Mesenchymal stem cell (in vitro differentiated cells and primary cell): ENCODE results near the gene LHFPL6.
A peak's percentile ranks its signal among the peaks of the same experiment; 100 is the strongest.

Source experiments
- DNase-seq: peaks from one replicate; pipeline ENCODE4 v3.0.0-alpha.2; 2013
- H2AFZ ChIP-seq: one replicate; pipeline ENCODE4 v1.6.1; 2013; ENCODE audit warnings: low read depth, mild to moderate bottlenecking, control low read depth, inconsistent platforms, low read length, moderate library complexity
- H2AK5ac ChIP-seq: 2 replicates; pipeline ENCODE4 v1.6.1; 2013; ENCODE audit warnings: low read length, moderate library complexity, mild to moderate bottlenecking, inconsistent platforms; ENCODE audit not compliant: severe bottlenecking
- H2BK120ac ChIP-seq: one replicate; pipeline ENCODE4 v1.6.1; 2013; ENCODE audit warnings: low read depth, mild to moderate bottlenecking, inconsistent platforms, low read length, moderate library complexity
- H2BK12ac ChIP-seq, 2 experiments: one replicate each; pipeline ENCODE4 v1.6.1; 2013; ENCODE audit warnings: inconsistent platforms in 2 of 2, low read length in 2 of 2, mild to moderate bottlenecking in 2 of 2, moderate library complexity in 2 of 2, control low read depth in 1 of 2
- H2BK15ac ChIP-seq: one replicate; pipeline ENCODE4 v1.6.1; 2013; ENCODE audit warnings: mild to moderate bottlenecking, low read depth, inconsistent platforms; ENCODE audit not compliant: poor library complexity, severe bottlenecking
- H2BK5ac ChIP-seq: 2 replicates; pipeline ENCODE4 v1.6.1; 2013; ENCODE audit warnings: low read depth, mild to moderate bottlenecking, low read length, control low read depth, inconsistent platforms; ENCODE audit not compliant: poor library complexity, severe bottlenecking
- H3K14ac ChIP-seq, 2 experiments: one replicate each; pipeline ENCODE4 v1.6.1; 2013; ENCODE audit warnings: inconsistent platforms in 2 of 2, low read length in 2 of 2, control low read depth in 1 of 2, mild to moderate bottlenecking in 1 of 2, moderate library complexity in 1 of 2
- H3K18ac ChIP-seq, 2 experiments: one replicate each; pipeline ENCODE4 v1.6.1; 2013; ENCODE audit warnings: inconsistent platforms in 2 of 2, low read length in 2 of 2, control low read depth in 1 of 2, low read depth in 1 of 2, mild to moderate bottlenecking in 1 of 2
- H3K23ac ChIP-seq, 2 experiments: one replicate each; pipeline ENCODE4 v1.6.1; 2013; ENCODE audit warnings: inconsistent platforms in 2 of 2, low read length in 2 of 2, mild to moderate bottlenecking in 2 of 2, moderate library complexity in 2 of 2, control low read depth in 1 of 2
- H3K27ac ChIP-seq: 2 replicates; pipeline ENCODE4 v1.5.1; 2013; ENCODE audit warnings: mild to moderate bottlenecking, moderate library complexity, low read length, control low read depth, inconsistent platforms; ENCODE audit not compliant: poor library complexity, severe bottlenecking
- H3K27me3 ChIP-seq, 2 experiments: 2 replicates each; pipeline versions ENCODE4 v1.6.1 to v1.7.0; 2013; ENCODE audit warnings: low read length in 2 of 2, mild to moderate bottlenecking in 2 of 2, moderate library complexity in 2 of 2, control low read depth in 1 of 2, inconsistent platforms in 1 of 2; ENCODE audit not compliant: control insufficient read depth in 1 of 2, insufficient read depth in 1 of 2
- H3K36me3 ChIP-seq, 2 experiments: 2 replicates each; pipeline versions ENCODE4 v1.6.1 to v1.7.0; 2013; ENCODE audit warnings: low read length in 2 of 2, control low read depth in 1 of 2, inconsistent platforms in 1 of 2, low read depth in 1 of 2, mild to moderate bottlenecking in 1 of 2; ENCODE audit not compliant: insufficient read depth in 2 of 2, control insufficient read depth in 1 of 2
- H3K4ac ChIP-seq, 2 experiments: one replicate each; pipeline ENCODE4 v1.6.1; 2013; ENCODE audit warnings: inconsistent platforms in 2 of 2, low read length in 2 of 2, mild to moderate bottlenecking in 2 of 2, moderate library complexity in 2 of 2, control low read depth in 1 of 2, low read depth in 1 of 2
- H3K4me1 ChIP-seq: 2 replicates; pipeline ENCODE4 v1.6.1; 2013; ENCODE audit warnings: low read depth, low read length, control low read depth; ENCODE audit not compliant: control insufficient read depth, insufficient read depth
- H3K4me2 ChIP-seq: 2 replicates; pipeline ENCODE4 v1.6.1; 2013; ENCODE audit warnings: low read length, mild to moderate bottlenecking, inconsistent platforms; ENCODE audit not compliant: poor library complexity, severe bottlenecking
- H3K4me3 ChIP-seq, 2 experiments: 2 replicates each; pipeline versions ENCODE4 v1.5.1 to v1.7.0; 2013; ENCODE audit warnings: low read length in 2 of 2, mild to moderate bottlenecking in 2 of 2, control low read depth in 1 of 2, low read depth in 1 of 2; ENCODE audit not compliant: insufficient read depth in 1 of 2
- H3K79me1 ChIP-seq: replicated peaks from 2 replicates; pipeline ENCODE4 v1.6.1; 2013; ENCODE audit warnings: mild to moderate bottlenecking, control low read depth, low read length, inconsistent platforms; ENCODE audit not compliant: poor library complexity, severe bottlenecking
- H3K9ac ChIP-seq: 2 replicates; pipeline ENCODE4 v1.7.0; 2013; ENCODE audit warnings: mild to moderate bottlenecking, low read length, moderate library complexity
- H3K9me3 ChIP-seq: 2 replicates; pipeline ENCODE4 v1.7.0; 2013; ENCODE audit warnings: mild to moderate bottlenecking, low read length; ENCODE audit not compliant: control insufficient read depth
- H4K8ac ChIP-seq: one replicate; pipeline ENCODE4 v1.6.1; 2013; ENCODE audit warnings: inconsistent platforms, mild to moderate bottlenecking, low read length, moderate library complexity
- H4K91ac ChIP-seq: one replicate; pipeline ENCODE4 v1.6.1; 2013; ENCODE audit warnings: mild to moderate bottlenecking, low read length, inconsistent platforms
- WGBS: methylation state at CpG from one replicate; pipeline ENCODE4 v1.1.7; 2013; ENCODE audit warnings: mixed read lengths; 5-methylcytosine and 5-hydroxymethylcytosine counted together

LHFPL6 gene

DNA sequence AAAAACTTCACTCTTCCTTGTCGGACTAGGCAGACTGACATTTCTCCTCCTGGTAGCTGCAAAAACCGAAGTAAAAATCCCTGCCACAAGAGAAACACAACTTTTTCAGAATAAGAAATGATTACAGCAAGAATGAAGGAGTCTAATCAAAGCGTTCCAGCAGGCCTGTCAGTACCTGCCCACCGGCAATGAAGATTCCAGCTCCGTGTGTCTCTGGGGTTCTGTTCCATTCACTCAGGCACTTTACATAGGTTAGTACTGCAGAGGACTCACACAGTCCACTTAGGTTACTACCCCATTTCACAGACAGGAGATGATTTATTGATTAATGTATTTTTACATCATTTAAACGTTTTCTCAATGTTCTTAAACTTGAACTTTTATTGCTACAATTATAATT lies 289.3 kb downstream of the LHFPL6 start:
- Histone ChIP-seq H3K14ac (no peak overlapping the region), H2BK120ac (no peak overlapping the region), H3K79me1 (no peaks in the 10 kb centered on the region), H2BK12ac (no peak overlapping the region), H3K4ac (no peak overlapping the region), H2AK5ac (no peak overlapping the region), H3K23ac (no peak overlapping the region), H4K8ac (no peak overlapping the region), H4K91ac (no peak overlapping the region), H2BK5ac (no peak overlapping the region), H3K4me3 (no peak overlapping the region), H3K4me1 (peaks cover 4% of the 10 kb centered on the region), H3K18ac (no peak overlapping the region), H3K9me3 (no peaks in the 10 kb centered on the region), H3K9ac (no peak overlapping the region), H2AFZ (no peak overlapping the region), H3K36me3 (no peaks in the 10 kb centered on the region), H2BK15ac (no peak overlapping the region), H3K4me2 (no peak overlapping the region), H3K27me3 (no peaks in the 10 kb centered on the region), H3K27ac (no peak overlapping the region)
- DNase-seq, result no peak
- WGBS, result 93% methylated on average over 5 of the region's 6 CpGs

DNA sequence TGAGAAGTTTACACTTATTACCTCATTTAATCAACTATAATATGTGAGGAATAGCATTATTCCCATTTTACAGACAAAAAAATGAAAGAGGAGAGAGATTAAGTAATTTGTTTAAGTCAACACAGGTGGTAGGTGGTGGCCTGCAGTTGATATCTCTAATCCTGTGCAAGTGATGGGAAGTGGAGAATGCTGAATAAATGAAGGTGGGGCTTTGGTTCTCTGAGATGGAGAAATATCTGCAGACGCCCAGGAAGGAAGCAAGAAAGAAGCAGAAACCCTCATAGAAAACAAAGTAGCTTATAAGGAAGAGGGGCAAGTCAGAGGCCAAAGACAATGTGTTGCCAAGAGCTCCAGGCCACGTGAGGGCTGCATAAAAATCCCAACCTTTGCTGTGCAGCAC lies 290.4 kb downstream of the LHFPL6 start:
- Histone ChIP-seq H3K14ac (no peak overlapping the region), H3K9ac (no peak overlapping the region), H3K27me3 (no peaks in the 10 kb centered on the region), H3K4ac (no peak overlapping the region), H3K4me1 (peaks cover 4% of the 10 kb centered on the region), H2BK15ac (no peak overlapping the region), H4K91ac (no peak overlapping the region), H3K27ac (no peak overlapping the region), H3K4me2 (no peak overlapping the region), H2BK120ac (no peak overlapping the region), H4K8ac (no peak overlapping the region), H3K36me3 (no peaks in the 10 kb centered on the region), H2AK5ac (no peak overlapping the region), H2AFZ (no peak overlapping the region), H3K79me1 (no peaks in the 10 kb centered on the region), H2BK5ac (no peak overlapping the region), H3K9me3 (no peaks in the 10 kb centered on the region), H3K18ac (no peak overlapping the region), H3K23ac (no peak overlapping the region), H3K4me3 (no peak overlapping the region), H2BK12ac (no peak overlapping the region)
- no peak for DNase-seq
- 93% methylated on average over 1 of the region's 2 CpGs for WGBS

DNA sequence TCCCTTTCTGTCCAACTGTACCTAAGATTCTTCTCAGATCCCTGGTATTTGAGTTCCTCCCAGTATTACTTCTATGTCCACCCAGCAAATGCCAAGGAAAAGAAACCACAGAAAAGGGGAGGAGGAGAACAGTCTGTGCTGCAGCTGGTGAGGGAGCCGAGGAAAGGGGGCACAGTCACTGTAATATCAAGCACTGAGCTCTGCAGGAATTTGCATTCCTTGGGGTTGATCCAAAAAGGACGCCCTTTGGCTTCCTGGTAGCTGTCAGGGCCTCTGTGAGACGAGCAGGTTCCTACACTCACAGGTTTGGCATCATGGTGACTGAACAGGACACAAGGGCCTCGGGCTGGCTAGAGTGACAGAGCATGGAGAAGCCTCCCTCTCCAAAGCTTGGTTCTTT lies 291.4 kb downstream of the LHFPL6 start:
- Histone ChIP-seq H3K9ac (no peak overlapping the region), H3K18ac (no peak overlapping the region), H3K4me3 (no peak overlapping the region), H3K4ac (no peak overlapping the region), H3K79me1 (no peaks in the 10 kb centered on the region), H4K8ac (no peak overlapping the region), H3K23ac (no peak overlapping the region), H2BK120ac (no peak overlapping the region), H2BK12ac (no peak overlapping the region), H4K91ac (no peak overlapping the region), H3K4me2 (no peak overlapping the region), H3K9me3 (no peaks in the 10 kb centered on the region), H3K27ac (no peak overlapping the region), H3K36me3 (no peaks in the 10 kb centered on the region), H3K27me3 (no peaks in the 10 kb centered on the region), H2AK5ac (no peak overlapping the region), H2AFZ (peak overlapping the region; percentile 2), H3K4me1 (peaks cover 2% of the 10 kb centered on the region), H2BK15ac (no peak overlapping the region), H2BK5ac (no peak overlapping the region), H3K14ac (no peak overlapping the region)
- DNase-seq, result no peak
- 79% methylated on average over 4 of the region's 4 CpGs for WGBS

DNA sequence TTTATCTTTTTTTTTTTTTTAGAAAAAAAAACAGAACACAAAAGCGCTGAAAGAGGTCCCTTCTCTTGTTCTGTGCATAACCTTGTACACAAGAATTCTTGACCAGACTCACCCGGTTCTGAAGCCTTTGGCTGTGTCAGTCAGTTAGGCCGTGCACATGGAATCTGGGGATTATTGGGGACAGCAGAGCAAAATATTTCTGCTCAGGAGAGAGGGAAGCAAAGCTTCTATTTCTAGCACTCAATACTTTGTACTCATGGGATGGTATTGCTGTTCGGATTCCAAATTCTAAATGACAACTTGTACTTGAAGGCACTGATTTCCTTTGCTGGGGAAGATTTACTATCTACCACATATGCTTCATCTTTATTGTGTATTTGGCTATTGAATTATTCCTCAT lies 292.0 kb downstream of the LHFPL6 start:
- no peak for DNase-seq
- Histone ChIP-seq H3K9me3 (no peaks in the 10 kb centered on the region), H3K36me3 (no peaks in the 10 kb centered on the region), H3K18ac (no peak overlapping the region), H3K9ac (no peak overlapping the region), H2AK5ac (no peak overlapping the region), H2BK15ac (no peak overlapping the region), H3K14ac (no peak overlapping the region), H3K23ac (no peak overlapping the region), H3K27ac (no peak overlapping the region), H2AFZ (no peak overlapping the region), H3K4me3 (no peak overlapping the region), H3K79me1 (no peaks in the 10 kb centered on the region), H4K8ac (no peak overlapping the region), H2BK5ac (no peak overlapping the region), H2BK12ac (no peak overlapping the region), H3K4me1 (peaks cover 2% of the 10 kb centered on the region), H3K4ac (no peak overlapping the region), H2BK120ac (no peak overlapping the region), H3K4me2 (no peak overlapping the region), H3K27me3 (no peaks in the 10 kb centered on the region), H4K91ac (no peak overlapping the region)
- 100% methylated on average over 3 of the region's 4 CpGs for WGBS
